Colonic mucosa (tissue), 4 donors: ENCODE results near the gene TEDC1. TPM values are rescaled to one million over a fixed set of nuclear protein-coding genes. Genes with fewer than 3 reads are reported as not detected.

Experiments used
- DNase-seq: peaks from one replicate; pipeline ENCODE4 v3.0.0-alpha.2; 2020
- H3K27ac ChIP-seq: fragments of 200-600 bp; one replicate; pipeline ENCODE4 v1.8.0; 2021
- H3K27me3 ChIP-seq: fragments of 200-600 bp; one replicate; pipeline ENCODE4 v1.8.0; 2021
- H3K36me3 ChIP-seq: fragments of 200-600 bp; one replicate; pipeline ENCODE4 v1.8.0; 2021
- H3K4me1 ChIP-seq: fragments of 200-600 bp; one replicate; pipeline ENCODE4 v1.8.0; 2021; ENCODE audit warnings: mild to moderate bottlenecking
- H3K4me3 ChIP-seq: fragments of 200-600 bp; one replicate; pipeline ENCODE4 v1.8.0; 2021
- H3K9ac ChIP-seq, 2 donors: one replicate each; pipeline ENCODE4 v1.7.0; 2013; ENCODE audit warnings: control low read depth in 2 of 2, low read depth in 2 of 2, low read length in 2 of 2
- H3K9me3 ChIP-seq: fragments of 200-600 bp; one replicate; pipeline ENCODE4 v1.8.0; 2021
- intact Hi-C: fragments of 100-400 bp; cut with DNase I; formaldehyde crosslinking; loops from one replicate; pipeline ENCODE4 v1.14.1; 2022
- total RNA-seq, 2 donors: library from RNA; stranded (reverse); fragmentation: NEBNext Ultra II Directional in 1 of 2; extraction: Animal tissue kit (Norgen Biotek cat#: 25700) in 1 of 2; gene quantifications; one replicate each; pipeline ENCODE4 v1.2.1, GENCODE V29; 2021
- TF ChIP-seq, protein P1 (sequence below): fragments of 200-600 bp; IDR thresholded peaks from one replicate; pipeline ENCODE4 v1.8.0; 2022; ENCODE audit warnings: antibody characterized with exemption, mild to moderate bottlenecking
- donor health status: healthy.
- donor health status: DM: no; HTN: no; CAD: no.
- donor health status: DM: no; HTN: no; CAD: no.

The TEDC1 gene
- total RNA-seq, 2 donors from 2014 or later = 15.0 to 55.7 TPM

GRCh38 chr14:105525326-105525725 is 34.3 kb downstream of the TEDC1 start:
- intact Hi-C loops = loop anchor here (5.0 to 10.0 kb wide), 4 partner anchors 33 to 321 kb away; partner anchors contain the start of gene TEDC1
- TF ChIP-seq, protein P1, sequence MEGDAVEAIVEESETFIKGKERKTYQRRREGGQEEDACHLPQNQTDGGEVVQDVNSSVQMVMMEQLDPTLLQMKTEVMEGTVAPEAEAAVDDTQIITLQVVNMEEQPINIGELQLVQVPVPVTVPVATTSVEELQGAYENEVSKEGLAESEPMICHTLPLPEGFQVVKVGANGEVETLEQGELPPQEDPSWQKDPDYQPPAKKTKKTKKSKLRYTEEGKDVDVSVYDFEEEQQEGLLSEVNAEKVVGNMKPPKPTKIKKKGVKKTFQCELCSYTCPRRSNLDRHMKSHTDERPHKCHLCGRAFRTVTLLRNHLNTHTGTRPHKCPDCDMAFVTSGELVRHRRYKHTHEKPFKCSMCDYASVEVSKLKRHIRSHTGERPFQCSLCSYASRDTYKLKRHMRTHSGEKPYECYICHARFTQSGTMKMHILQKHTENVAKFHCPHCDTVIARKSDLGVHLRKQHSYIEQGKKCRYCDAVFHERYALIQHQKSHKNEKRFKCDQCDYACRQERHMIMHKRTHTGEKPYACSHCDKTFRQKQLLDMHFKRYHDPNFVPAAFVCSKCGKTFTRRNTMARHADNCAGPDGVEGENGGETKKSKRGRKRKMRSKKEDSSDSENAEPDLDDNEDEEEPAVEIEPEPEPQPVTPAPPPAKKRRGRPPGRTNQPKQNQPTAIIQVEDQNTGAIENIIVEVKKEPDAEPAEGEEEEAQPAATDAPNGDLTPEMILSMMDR = no peak
- no peak overlapping the region for H3K4me3 ChIP-seq
- H3K36me3 ChIP-seq = no peaks in the 10 kb centered on the region
- H3K9ac ChIP-seq = no peak overlapping the region
- H3K27ac ChIP-seq = no peak overlapping the region
- H3K4me1 ChIP-seq = peaks cover 16% of the 10 kb centered on the region
- no peak for DNase-seq
- H3K27me3 ChIP-seq = peaks cover 32% of the 10 kb centered on the region
- H3K9me3 ChIP-seq = no peaks in the 10 kb centered on the region

DNA sequence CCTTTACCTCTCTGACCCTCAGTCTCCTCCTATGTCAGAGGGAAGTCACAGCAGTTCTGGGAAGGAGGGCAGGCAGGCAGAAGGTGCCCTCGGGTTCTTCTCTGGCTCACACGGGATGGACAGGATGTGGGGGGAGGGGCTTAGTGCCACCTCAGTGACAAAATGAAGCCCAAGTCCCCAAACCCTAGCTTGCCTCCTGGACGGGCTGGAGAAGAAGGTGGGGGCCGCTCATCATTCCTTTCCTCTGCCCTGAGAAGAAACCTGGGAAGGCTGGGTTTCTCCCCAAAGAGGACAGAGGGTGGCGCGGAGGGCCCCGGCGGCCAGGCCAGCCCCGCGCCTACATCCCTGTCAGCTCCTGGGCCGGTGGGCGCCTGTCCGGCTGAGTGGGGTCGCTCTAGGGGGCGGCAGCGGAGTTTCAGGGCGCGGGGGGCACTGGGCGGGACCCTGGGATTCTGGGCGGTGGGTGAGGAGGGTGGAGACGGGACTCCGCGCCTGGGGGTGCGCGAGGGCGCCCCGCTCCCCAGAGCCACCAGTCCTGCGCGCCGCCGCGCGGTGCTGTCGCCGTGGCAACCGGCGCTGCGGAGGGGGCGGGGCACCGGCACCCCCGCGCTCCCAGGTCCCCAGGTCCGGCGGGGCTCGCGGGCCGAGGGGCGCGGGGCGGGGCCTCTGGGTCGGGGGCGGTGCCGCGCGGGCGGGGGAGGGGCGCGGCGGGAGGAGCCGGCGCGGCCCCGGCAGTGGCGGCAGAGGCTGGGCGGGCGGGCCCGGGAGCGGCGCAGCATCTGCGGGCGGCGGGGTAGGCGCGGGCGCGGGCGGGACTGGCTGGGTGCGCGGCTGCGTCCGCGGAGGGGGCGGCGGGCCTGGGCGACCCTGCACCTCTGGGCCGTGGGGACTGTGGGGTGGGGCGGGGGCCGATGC is 35.1 kb downstream of the TEDC1 start, which contains the start of gene TMEM121:
TSS of gene TMEM121 (plus strand) at position 723 of the 915 bp plus-strand sequence. CDS start 2,252 bp downstream, outside the sequence.
- no peaks in the 10 kb centered on the region for H3K36me3 ChIP-seq
- peak within 1 kb of the TSS in 1 of 2 donors; percentile 60 for H3K9ac ChIP-seq
- intact Hi-C loops = loop anchor here (5.0 to 10.0 kb wide), 4 partner anchors 34 to 321 kb away; partner anchors contain the start of gene TEDC1
- TF ChIP-seq, protein P1 = no peak
- peaks cover 16% of the 10 kb centered on the region for H3K4me1 ChIP-seq
- no peak within 1 kb of the TSS for H3K27ac ChIP-seq
- no peaks in the 10 kb centered on the region for H3K9me3 ChIP-seq
- H3K27me3 ChIP-seq = peaks cover 32% of the 10 kb centered on the region
- DNase-seq = no peak
- peak within 1 kb of the TSS; percentile 54 for H3K4me3 ChIP-seq

GRCh38 chr14:105526776-105527380 is 35.8 kb downstream of the TEDC1 start:
- intact Hi-C loops = loop anchor here (5.0 to 10.0 kb wide), 4 partner anchors 35 to 322 kb away; partner anchors contain the start of gene TEDC1
- peak overlapping the region; percentile 54 for H3K4me3 ChIP-seq

GRCh38 chr14:105527381-105527825 is 36.4 kb downstream of the TEDC1 start:
- Histone ChIP-seq H3K36me3 (no peaks in the 10 kb centered on the region), H3K9me3 (no peaks in the 10 kb centered on the region), H3K27me3 (peaks cover 32% of the 10 kb centered on the region), H3K27ac (no peak overlapping the region), H3K4me1 (peaks cover 16% of the 10 kb centered on the region), H3K4me3 (peak overlapping the region; percentile 54), H3K9ac (peak overlapping the region in 1 of 2 donors; percentile 60)
- TF ChIP-seq, protein P1 = no peak
- DNase-seq = no peak
- intact Hi-C loops = loop anchor here (5.0 to 10.0 kb wide), 4 partner anchors 35 to 323 kb away; partner anchors contain the start of gene TEDC1

More at GRCh38 chr14:105526776-105527380, 35.8 kb downstream of the TEDC1 start:
- Histone ChIP-seq H3K27ac (no peak overlapping the region), H3K27me3 (peaks cover 32% of the 10 kb centered on the region), H3K9me3 (no peaks in the 10 kb centered on the region), H3K4me1 (peaks cover 16% of the 10 kb centered on the region), H3K36me3 (no peaks in the 10 kb centered on the region), H3K9ac (peak overlapping the region in 1 of 2 donors; percentile 60)
- DNase-seq = no peak
- TF ChIP-seq, protein P1 = no peak
